Lower leg skin (tissue), 3 donors: ENCODE data around the gene CBX3.

ENCODE experiments used
- CTCF ChIP-seq, 3 donors: fragments of 450-650 bp; IDR thresholded peaks; one replicate each; pipeline ENCODE4 v1.5.1; 2016; ENCODE audit warnings: antibody characterized with exemption in 3 of 3, mild to moderate bottlenecking in 3 of 3, moderate library complexity in 2 of 3
- POLR2A ChIP-seq, 2 donors: fragments of 450-650 bp; IDR thresholded peaks; one replicate each; pipeline ENCODE4 v1.6.1; 2016 to 2017; ENCODE audit warnings: antibody characterized with exemption in 2 of 2, mild to moderate bottlenecking in 1 of 2, moderate library complexity in 1 of 2

DNA sequence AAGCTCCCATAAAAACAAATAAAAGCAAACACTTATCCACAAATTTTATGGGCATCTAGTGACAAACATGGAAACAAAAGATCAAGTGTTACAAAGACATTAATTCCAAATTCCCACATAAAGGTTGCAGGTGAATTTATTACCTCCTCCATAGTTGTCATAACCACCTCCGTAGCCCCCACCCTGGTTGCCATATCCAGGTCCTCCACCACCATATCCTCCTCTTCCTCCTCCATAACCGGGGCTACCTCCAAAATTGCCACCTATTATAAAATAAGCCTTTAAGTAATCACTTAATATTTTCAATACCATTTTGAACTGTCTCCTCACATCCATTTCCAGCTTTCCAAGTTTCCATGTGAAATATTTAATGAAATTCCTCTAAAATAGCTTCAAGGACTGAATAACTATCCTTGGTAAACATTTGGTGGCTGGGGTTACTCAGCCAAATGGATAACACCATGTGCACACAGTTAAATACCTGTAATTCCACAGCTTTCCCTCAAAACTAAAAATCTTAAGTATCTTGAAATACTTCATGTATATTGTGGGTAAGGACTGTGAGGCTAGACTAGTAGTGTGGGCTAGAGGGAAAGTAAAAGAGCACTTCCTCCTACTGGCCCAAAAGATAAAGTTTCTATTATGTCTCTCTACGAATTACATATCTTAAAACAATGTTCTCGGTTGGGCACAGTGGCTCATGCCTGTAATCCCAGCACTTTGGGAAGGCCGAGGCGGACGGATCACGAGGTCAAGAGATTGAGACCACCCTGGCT lies 7.9 kb upstream of the CBX3 start:
- no peak for TF ChIP-seq CTCF (IDR thresholded peaks at IDR 0.05)
- no peak for TF ChIP-seq POLR2A (IDR thresholded peaks at IDR 0.05)
